A549 (cell line): ENCODE results near the gene SERPINA4. TPM values are rescaled to one million over a fixed set of nuclear protein-coding genes. Genes with fewer than 3 reads are reported as not detected.

Experiments used
- ATAC-seq, 2 experiments: fragments of 200-7000 bp in 1 of 2; fragments of >200 bp in 1 of 2; cut with Nextera tagmentation in 1 of 2; cut with Tn5 transposase in 1 of 2; 3 replicates each; pipeline versions ENCODE4 v1.8.0 to v1.9.1; 2018 to 2020; ENCODE audit warnings: mild to moderate bottlenecking in 1 of 2, moderate library complexity in 1 of 2
- CTCF ChIA-PET: fragments of 300-600 bp; sonication (Branson Sonifier 250); formaldehyde crosslinking; extraction: SDS; loops from one replicate; lab custom pipeline; 2021; ENCODE audit warnings: antibody characterized with exemption, inconsistent platforms; lab: Yijun Ruan, JAX
- POLR2A ChIA-PET: fragments of 350-600 bp; formaldehyde crosslinking; extraction: SDS; loops from one replicate; lab custom pipeline; 2021; ENCODE audit warnings: antibody characterized with exemption, inconsistent platforms; lab: Yijun Ruan, JAX
- DNase-seq, 2 experiments: peaks; one replicate each; pipeline versions ENCODE4 v3.0.0 to v3.0.0-alpha.2; 2011 to 2016; ENCODE audit warnings: low read depth in 1 of 2, low spot score in 1 of 2
- FAIRE-seq: peaks from 2 replicates; lab custom pipeline; 2011; peaks lifted over from hg19 to GRCh38; lab: Jason Lieb, UNC
- H3K27ac ChIP-seq, 2 experiments: fragments of >200 bp; sonication (Bioruptor Twin); formaldehyde crosslinking; 3 replicates each; pipeline ENCODE4 v1.5.1; 2016 to 2017
- H3K4me1 ChIP-seq: fragments of >200 bp; sonication (Bioruptor Twin); formaldehyde crosslinking; 3 replicates; pipeline ENCODE4 v1.6.1; 2016
- H3K4me2 ChIP-seq: fragments of >200 bp; sonication (Bioruptor Twin); formaldehyde crosslinking; 3 replicates; pipeline ENCODE4 v1.6.1; 2016
- H3K4me3 ChIP-seq: fragments of >200 bp; sonication (Bioruptor Twin); formaldehyde crosslinking; 3 replicates; pipeline ENCODE4 v1.5.1; 2016
- H3K9me3 ChIP-seq: fragments of >200 bp; sonication (Bioruptor Twin); formaldehyde crosslinking; 3 replicates; pipeline ENCODE4 v1.6.1; 2016
- ATOH8 ChIP-seq: fragments of 250-450 bp; sonication (Bioruptor Pico); IDR thresholded peaks from 2 replicates; pipeline ENCODE4 v1.5.0; 2020; ENCODE audit warnings: low read depth, mild to moderate bottlenecking, moderate library complexity
- BHLHE40 ChIP-seq: IDR thresholded peaks from 2 replicates; pipeline ENCODE4 v1.6.1; 2012; ENCODE audit warnings: low read depth, low read length, inconsistent platforms
- CHD2 ChIP-seq: fragments of 150-350 bp; IDR thresholded peaks from 2 replicates; pipeline ENCODE4 v1.6.1; 2014; ENCODE audit warnings: low read length; ENCODE audit not compliant: partially characterized antibody
- EHF ChIP-seq: fragments of 250-450 bp; sonication (Bioruptor Pico); IDR thresholded peaks from 2 replicates; pipeline ENCODE4 v1.5.0; 2020; ENCODE audit warnings: mild to moderate bottlenecking
- FOSL2 ChIP-seq, 2 experiments: fragments of 450-650 bp in 1 of 2; fragments of >200 bp in 1 of 2; sonication (Bioruptor Twin) in 1 of 2; formaldehyde crosslinking; IDR thresholded peaks; 2 replicates each; pipeline versions ENCODE4 v1.5.0 to v1.6.1; 2016 to 2020; ENCODE audit warnings: mild to moderate bottlenecking in 1 of 2, moderate library complexity in 1 of 2
- GATA3 ChIP-seq: IDR thresholded peaks from 2 replicates; pipeline ENCODE4 v1.6.1; 2012; ENCODE audit warnings: borderline replicate concordance
- HEYL ChIP-seq: fragments of 250-450 bp; sonication (Bioruptor Pico); IDR thresholded peaks from 2 replicates; pipeline ENCODE4 v1.8.0; 2021; ENCODE audit warnings: mild to moderate bottlenecking, moderate library complexity
- HOXB5 ChIP-seq: fragments of 250-450 bp; sonication (Bioruptor Pico); IDR thresholded peaks from 2 replicates; pipeline ENCODE4 v1.5.0; 2020; ENCODE audit warnings: mild to moderate bottlenecking, moderate library complexity
- JUN ChIP-seq, 2 experiments: fragments of >200 bp; sonication (Bioruptor Twin); formaldehyde crosslinking; IDR thresholded peaks; 2 replicates in 1 of 2; 3 replicates in 1 of 2; pipeline ENCODE4 v1.6.1; 2016 to 2017
- JUNB ChIP-seq: fragments of >200 bp; sonication (Bioruptor Twin); formaldehyde crosslinking; IDR thresholded peaks from 2 replicates; pipeline ENCODE4 v1.6.1; 2016
- KDM1A ChIP-seq: fragments of 200-600 bp; sonication (generic); IDR thresholded peaks from 2 replicates; pipeline ENCODE4 v1.6.1; 2016; ENCODE audit warnings: low read depth, mild to moderate bottlenecking
- KDM5A ChIP-seq: fragments of 200-600 bp; sonication (generic); IDR thresholded peaks from 2 replicates; pipeline ENCODE4 v1.6.1; 2016; ENCODE audit warnings: antibody characterized with exemption, mild to moderate bottlenecking
- NFE2L2 ChIP-seq: fragments of 150-350 bp; conservative IDR thresholded peaks from 2 replicates; pipeline ENCODE4 v1.6.1; 2014; ENCODE audit warnings: low read length
- NPAS2 ChIP-seq: fragments of 250-450 bp; sonication (Bioruptor Pico); IDR thresholded peaks from 2 replicates; pipeline ENCODE4 v1.8.0; 2022; ENCODE audit warnings: mild to moderate bottlenecking, moderate library complexity, borderline replicate concordance
- PHF8 ChIP-seq: fragments of 200-600 bp; sonication (generic); IDR thresholded peaks from 2 replicates; pipeline ENCODE4 v1.6.1; 2016; ENCODE audit warnings: low read depth, mild to moderate bottlenecking, antibody characterized with exemption, moderate library complexity, borderline replicate concordance
- POLR2A ChIP-seq: IDR thresholded peaks from 2 replicates; pipeline ENCODE4 v1.6.1; 2012; ENCODE audit warnings: mild to moderate bottlenecking, low read length
- RAD21 ChIP-seq, 2 experiments: fragments of >200 bp in 1 of 2; sonication (Bioruptor Twin) in 1 of 2; formaldehyde crosslinking in 1 of 2; IDR thresholded peaks in 1 of 2; conservative IDR thresholded peaks in 1 of 2; 2 replicates in 1 of 2; 3 replicates in 1 of 2; pipeline ENCODE4 v1.6.1; 2012 to 2018; ENCODE audit warnings: inconsistent platforms in 1 of 2
- RFX5 ChIP-seq: fragments of 450-650 bp; IDR thresholded peaks from 2 replicates; pipeline ENCODE4 v1.7.1; 2014; ENCODE audit warnings: antibody characterized with exemption, mild to moderate bottlenecking, moderate library complexity
- TP53 ChIP-seq: fragments of 250-450 bp; sonication (Bioruptor Pico); IDR thresholded peaks from 2 replicates; pipeline ENCODE4 v1.5.0; 2021; ENCODE audit warnings: mild to moderate bottlenecking, moderate library complexity
- ZNF302 ChIP-seq: fragments of 250-450 bp; sonication (Bioruptor Pico); IDR thresholded peaks from 2 replicates; pipeline ENCODE4 v1.9.0; 2021; ENCODE audit warnings: inconsistent platforms, mild to moderate bottlenecking, moderate library complexity
- ZSCAN20 ChIP-seq: fragments of 250-450 bp; sonication (Bioruptor Pico); IDR thresholded peaks from 2 replicates; pipeline ENCODE4 v1.8.0; 2022; ENCODE audit warnings: mild to moderate bottlenecking, moderate library complexity
- WGBS: methylation state at CpG from one replicate; pipeline ENCODE4 v1.1.6; 2017; ENCODE audit errors: missing lambda C conversion rate; 5-methylcytosine and 5-hydroxymethylcytosine counted together
- polyA minus RNA-seq: library from RNA; depleted of rRNA, polyadenylated mRNA; stranded (reverse); fragments of >200 nt; gene quantifications from 2 replicates; pipeline ENCODE4 v1.2.3, GENCODE V29; 2011; rRNA and poly(A)+ RNA removed
- polyA plus RNA-seq, 4 experiments: library from polyadenylated mRNA; depleted of rRNA in 3 of 4; stranded (reverse); fragments of >200 nt; fragmentation: RNase III in 1 of 4; extraction: RNeasy Plus Mini Kit Qiagen cat#74134 plus additional on column Dnase treatment in 1 of 4; gene quantifications; 2 replicates in 3 of 4; 3 replicates in 1 of 4; pipeline ENCODE4 v1.2.3, GENCODE V29; 2011 to 2017
- TF ChIP-seq, protein P1 (sequence below): fragments of >200 bp; sonication (Bioruptor Twin); formaldehyde crosslinking; IDR thresholded peaks from 2 replicates; pipeline ENCODE4 v1.6.1; 2016
- TF ChIP-seq, protein P2 (sequence below): fragments of 250-450 bp; sonication (Bioruptor Pico); IDR thresholded peaks from 2 replicates; pipeline ENCODE4 v1.5.0; 2021; ENCODE audit warnings: mild to moderate bottlenecking, moderate library complexity, borderline replicate concordance
- TF ChIP-seq, protein P3 (sequence below): fragments of 200-600 bp; sonication (generic); IDR thresholded peaks from 2 replicates; pipeline ENCODE4 v1.6.1; 2016; ENCODE audit warnings: antibody characterized with exemption, mild to moderate bottlenecking, moderate library complexity
- TF ChIP-seq, protein P4 (sequence below): IDR thresholded peaks from 2 replicates; pipeline ENCODE4 v1.6.1; 2012

The SERPINA4 gene
- 0.08 TPM in 1 of 2 replicates, not detected in the other for polyA plus RNA-seq (2011; rRNA removed)
- not detected in 2 replicates for polyA plus RNA-seq (2012; cell fraction: cytosol; rRNA removed)
- polyA plus RNA-seq (2012; cell fraction: nucleus; rRNA removed) = not detected in 2 replicates
- not detected in 3 replicates for polyA plus RNA-seq (2017; fragmentation: RNase III; extraction: RNeasy Plus Mini Kit Qiagen cat#74134 plus additional on column Dnase treatment)
- 0.17 TPM in 1 of 2 replicates, not detected in the other for polyA minus RNA-seq

- WGBS = 70% methylated on average over 11 of the region's 11 CpGs
- CTCF ChIA-PET = interaction anchor here (1.3 to 9.3 kb wide), 4 partner anchors 9 to 75 kb away, joined by 3 to 70 read pairs (median 6); no protein-coding TSS in a partner anchor
- no peak within 1 kb of the TSS for H3K4me3 ChIP-seq
- no peak within 1 kb of the TSS for H3K4me2 ChIP-seq
- TF ChIP-seq RFX5 = no peak
- TF ChIP-seq FOSL2 (IDR thresholded peaks at IDR 0.05) = no peak
- TF ChIP-seq FOSL2 (CRISPR knock-in tag; IDR thresholded peaks at IDR 0.05) = no peak
- no peak for TF ChIP-seq JUN (IDR thresholded peaks at IDR 0.05)
- peaks cover 6% of the 10 kb centered on the region; the same call in 1 of the 3 replicates for H3K9me3 ChIP-seq
- no peak within 1 kb of the TSS for H3K27ac ChIP-seq
- H3K4me1 ChIP-seq = no peaks in the 10 kb centered on the region
- no peak for ATAC-seq
- POLR2A ChIA-PET = no interaction called here
- no peak for FAIRE-seq
- DNase-seq = no peak
Measured at GRCh38 chr14:94560751-94561655, at the start of gene SERPINA4. Gene SERPINA4, plus strand, starts transcription at chr14:94561442. Its CDS starts 2,041 bp downstream, at chr14:94563483.

DNA sequence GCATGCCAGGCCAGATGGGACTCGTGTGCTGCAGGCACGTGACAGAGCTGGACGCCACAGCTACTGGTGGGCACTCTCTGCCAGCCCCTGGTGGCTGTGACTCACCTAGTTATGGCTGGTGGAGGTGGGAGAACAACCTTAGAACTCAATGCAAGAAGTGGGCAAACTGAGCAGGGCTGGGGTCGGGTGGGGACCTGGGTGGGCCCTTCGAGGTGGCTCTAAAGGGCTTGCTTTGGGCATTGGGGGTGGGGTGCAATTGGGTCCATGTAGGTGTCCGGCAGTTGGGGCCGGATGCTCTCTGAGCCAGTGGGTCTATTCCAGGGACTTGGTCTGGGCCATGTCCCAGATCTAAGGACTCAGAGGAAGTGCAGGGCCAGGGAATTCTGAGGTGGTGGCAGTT lies 46.9 kb upstream of the SERPINA4 start:
- no peak for ATAC-seq
- DNase-seq = no peak
- POLR2A ChIA-PET = no interaction called here
- Histone ChIP-seq H3K4me1 (no peaks in the 10 kb centered on the region), H3K27ac (no peak overlapping the region), H3K9me3 (no peaks in the 10 kb centered on the region), H3K4me2 (no peak overlapping the region), H3K4me3 (no peak overlapping the region)
- TF ChIP-seq ZNF302 (CRISPR knock-in tag) (no peak), TP53 (no peak), GATA3 (no peak), POLR2A (no peak), RAD21 (conservative IDR thresholded peaks at IDR 0.05 in 1 of 2, IDR thresholded peaks at IDR 0.05 in 1 of 2) (no peak), CHD2 (no peak), BHLHE40 (no peak)
- TF ChIP-seq, protein P1, sequence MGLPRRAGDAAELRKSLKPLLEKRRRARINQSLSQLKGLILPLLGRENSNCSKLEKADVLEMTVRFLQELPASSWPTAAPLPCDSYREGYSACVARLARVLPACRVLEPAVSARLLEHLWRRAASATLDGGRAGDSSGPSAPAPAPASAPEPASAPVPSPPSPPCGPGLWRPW = no peak
- TF ChIP-seq, protein P2, sequence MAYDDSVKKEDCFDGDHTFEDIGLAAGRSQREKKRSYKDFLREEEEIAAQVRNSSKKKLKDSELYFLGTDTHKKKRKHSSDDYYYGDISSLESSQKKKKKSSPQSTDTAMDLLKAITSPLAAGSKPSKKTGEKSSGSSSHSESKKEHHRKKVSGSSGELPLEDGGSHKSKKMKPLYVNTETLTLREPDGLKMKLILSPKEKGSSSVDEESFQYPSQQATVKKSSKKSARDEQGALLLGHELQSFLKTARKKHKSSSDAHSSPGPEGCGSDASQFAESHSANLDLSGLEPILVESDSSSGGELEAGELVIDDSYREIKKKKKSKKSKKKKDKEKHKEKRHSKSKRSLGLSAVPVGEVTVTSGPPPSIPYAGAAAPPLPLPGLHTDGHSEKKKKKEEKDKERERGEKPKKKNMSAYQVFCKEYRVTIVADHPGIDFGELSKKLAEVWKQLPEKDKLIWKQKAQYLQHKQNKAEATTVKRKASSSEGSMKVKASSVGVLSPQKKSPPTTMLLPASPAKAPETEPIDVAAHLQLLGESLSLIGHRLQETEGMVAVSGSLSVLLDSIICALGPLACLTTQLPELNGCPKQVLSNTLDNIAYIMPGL (CRISPR knock-in tag) = no peak
- no peak for FAIRE-seq
- CTCF ChIA-PET = no interaction called here
- 86% methylated on average over 2 of the region's 7 CpGs for WGBS

DNA sequence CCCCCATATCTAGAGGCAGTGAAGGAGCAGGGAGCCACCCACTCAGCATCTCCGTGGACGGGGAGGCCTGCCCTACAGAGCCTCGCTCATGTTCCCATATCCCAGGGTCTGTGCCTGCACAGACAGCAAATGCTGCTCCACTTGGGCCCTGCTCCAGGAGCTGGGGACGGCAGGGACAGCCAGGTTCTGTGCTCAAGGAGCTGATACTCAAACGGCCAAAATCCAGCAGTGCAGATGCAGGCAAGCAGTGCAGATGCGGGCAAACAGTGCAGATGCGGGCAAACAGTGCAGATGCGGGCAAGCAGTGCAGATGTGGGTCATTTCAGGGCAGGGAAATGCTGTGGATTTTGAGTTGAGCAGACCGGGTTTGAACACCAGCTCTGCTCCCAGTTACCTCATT lies 45.8 kb upstream of the SERPINA4 start:
- H3K4me3 ChIP-seq = no peak overlapping the region
- FAIRE-seq (no peak), DNase-seq (no peak), ATAC-seq (no peak)
- no peaks in the 10 kb centered on the region for H3K9me3 ChIP-seq
- no peak overlapping the region for H3K27ac ChIP-seq
- no peaks in the 10 kb centered on the region for H3K4me1 ChIP-seq
- ChIA-PET CTCF (interaction anchor here (0.6 to 2.2 kb wide), 2 partner anchors 29 to 367 kb away, joined by 4 to 5 read pairs; no protein-coding TSS in a partner anchor), POLR2A (no interaction called here)
- WGBS = 28% methylated on average over 5 of the region's 9 CpGs
- no peak overlapping the region for H3K4me2 ChIP-seq
- no peak for TF ChIP-seq KDM5A
- no peak for TF ChIP-seq ATOH8 (CRISPR knock-in tag)
- no peak for TF ChIP-seq NPAS2 (CRISPR knock-in tag)
- TF ChIP-seq ZSCAN20 = no peak
- no peak for TF ChIP-seq RFX5
- no peak for TF ChIP-seq PHF8
- no peak for TF ChIP-seq GATA3
- TF ChIP-seq, protein P3, sequence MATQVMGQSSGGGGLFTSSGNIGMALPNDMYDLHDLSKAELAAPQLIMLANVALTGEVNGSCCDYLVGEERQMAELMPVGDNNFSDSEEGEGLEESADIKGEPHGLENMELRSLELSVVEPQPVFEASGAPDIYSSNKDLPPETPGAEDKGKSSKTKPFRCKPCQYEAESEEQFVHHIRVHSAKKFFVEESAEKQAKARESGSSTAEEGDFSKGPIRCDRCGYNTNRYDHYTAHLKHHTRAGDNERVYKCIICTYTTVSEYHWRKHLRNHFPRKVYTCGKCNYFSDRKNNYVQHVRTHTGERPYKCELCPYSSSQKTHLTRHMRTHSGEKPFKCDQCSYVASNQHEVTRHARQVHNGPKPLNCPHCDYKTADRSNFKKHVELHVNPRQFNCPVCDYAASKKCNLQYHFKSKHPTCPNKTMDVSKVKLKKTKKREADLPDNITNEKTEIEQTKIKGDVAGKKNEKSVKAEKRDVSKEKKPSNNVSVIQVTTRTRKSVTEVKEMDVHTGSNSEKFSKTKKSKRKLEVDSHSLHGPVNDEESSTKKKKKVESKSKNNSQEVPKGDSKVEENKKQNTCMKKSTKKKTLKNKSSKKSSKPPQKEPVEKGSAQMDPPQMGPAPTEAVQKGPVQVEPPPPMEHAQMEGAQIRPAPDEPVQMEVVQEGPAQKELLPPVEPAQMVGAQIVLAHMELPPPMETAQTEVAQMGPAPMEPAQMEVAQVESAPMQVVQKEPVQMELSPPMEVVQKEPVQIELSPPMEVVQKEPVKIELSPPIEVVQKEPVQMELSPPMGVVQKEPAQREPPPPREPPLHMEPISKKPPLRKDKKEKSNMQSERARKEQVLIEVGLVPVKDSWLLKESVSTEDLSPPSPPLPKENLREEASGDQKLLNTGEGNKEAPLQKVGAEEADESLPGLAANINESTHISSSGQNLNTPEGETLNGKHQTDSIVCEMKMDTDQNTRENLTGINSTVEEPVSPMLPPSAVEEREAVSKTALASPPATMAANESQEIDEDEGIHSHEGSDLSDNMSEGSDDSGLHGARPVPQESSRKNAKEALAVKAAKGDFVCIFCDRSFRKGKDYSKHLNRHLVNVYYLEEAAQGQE = no peak
- TF ChIP-seq JUNB = no peak
- TF ChIP-seq, protein P4, sequence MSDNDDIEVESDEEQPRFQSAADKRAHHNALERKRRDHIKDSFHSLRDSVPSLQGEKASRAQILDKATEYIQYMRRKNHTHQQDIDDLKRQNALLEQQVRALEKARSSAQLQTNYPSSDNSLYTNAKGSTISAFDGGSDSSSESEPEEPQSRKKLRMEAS = no peak
- no peak for TF ChIP-seq NFE2L2
- TF ChIP-seq HOXB5 (CRISPR knock-in tag) = no peak
- no peak for TF ChIP-seq HEYL (CRISPR knock-in tag)
- TF ChIP-seq KDM1A = no peak
- no peak for TF ChIP-seq EHF (CRISPR knock-in tag)
